ENCODE results near the gene CSH1.
"Not testable (repeated sequence)": the region's sequence is repeated elsewhere in the genome, so short reads cannot be mapped to it uniquely, and the experiment has no call there.

The CSH1 gene

DNA sequence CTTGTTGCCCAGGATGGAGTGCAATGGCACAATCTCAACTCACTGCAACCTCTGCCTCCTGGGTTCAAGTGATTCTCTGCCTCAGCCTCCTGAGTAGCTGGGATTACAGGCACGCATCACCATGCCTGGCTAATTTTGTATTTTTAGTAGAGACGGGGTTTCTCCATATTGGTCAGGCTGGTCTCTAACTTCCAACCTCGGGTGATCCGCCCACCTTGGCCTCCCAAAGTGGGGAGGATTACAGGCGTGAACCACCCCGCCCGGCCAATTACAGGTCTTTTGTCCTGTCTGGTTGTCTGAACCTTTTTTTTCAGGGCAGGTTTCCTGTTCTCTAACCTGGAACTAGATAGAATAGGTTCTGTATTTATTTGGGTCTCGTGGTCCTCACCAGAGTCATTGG lies 39.9 kb downstream of the CSH1 start:
- not testable (repeated sequence) for H2BK120ac ChIP-seq (ENCODE audit: low read depth, low read length); H3K36me3 ChIP-seq (ENCODE audit: control insufficient read depth, insufficient read depth, low read length); H3K79me1 ChIP-seq (ENCODE audit: low read length); H3K79me2 ChIP-seq (ENCODE audit: control insufficient read depth, insufficient read depth, low read length); H3K18ac ChIP-seq (ENCODE audit: low read length); H2BK15ac ChIP-seq (replicated peaks; ENCODE audit: low read depth); H3K4ac ChIP-seq (ENCODE audit: low read depth, low read length); H3K23ac ChIP-seq (ENCODE audit: low read length); DNase-seq; H3K56ac ChIP-seq (ENCODE audit: low read length); H4K5ac ChIP-seq (ENCODE audit: low read length); H3K4me1 ChIP-seq (ENCODE audit: control insufficient read depth, low read depth, low read length); H3K4me2 ChIP-seq (ENCODE audit: low read length); H3K4me3 ChIP-seq (ENCODE audit: low read length); H2AK5ac ChIP-seq (ENCODE audit: low read length); H4K8ac ChIP-seq (ENCODE audit: low read depth, low read length); H3K27ac ChIP-seq (ENCODE audit: low read depth, low read length); H2BK5ac ChIP-seq (ENCODE audit: low read length); H3K9ac ChIP-seq (ENCODE audit: low read length); H3K27me3 ChIP-seq (ENCODE audit: insufficient read depth, low read length, poor library complexity)
- no CpG with 5 or more reads among the region's 8 CpGs for WGBS (ENCODE audit: extremely low coverage, insufficient coverage, low lambda C conversion rate)

DNA sequence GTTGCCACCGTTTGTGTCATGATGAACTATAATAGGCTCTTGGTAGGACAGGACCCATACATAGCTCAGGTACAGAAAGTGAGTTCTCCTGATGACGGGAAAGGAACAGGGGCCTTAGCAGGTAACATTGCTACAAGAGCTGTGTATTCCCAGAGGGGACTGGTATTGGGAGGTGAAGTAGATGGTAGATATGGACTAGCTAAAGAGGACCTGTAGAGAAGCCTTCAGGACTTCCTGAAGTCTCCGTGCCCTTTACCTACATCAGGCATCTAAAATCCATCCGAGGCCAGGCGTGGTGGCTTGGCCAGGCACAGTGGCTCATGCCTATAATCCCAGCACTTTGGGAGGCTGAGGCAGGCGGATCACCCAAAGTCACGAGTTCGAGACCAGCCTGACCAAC lies 41.2 kb downstream of the CSH1 start:
- Histone ChIP-seq H3K36me3 (ENCODE audit: control insufficient read depth, insufficient read depth, low read length) (no peaks in the 10 kb centered on the region), H3K4ac (ENCODE audit: low read depth, low read length) (no peak overlapping the region), H3K4me2 (ENCODE audit: low read length) (no peak overlapping the region), H3K9ac (ENCODE audit: low read length) (no peak overlapping the region), H3K56ac (ENCODE audit: low read length) (no peak overlapping the region), H4K8ac (ENCODE audit: low read depth, low read length) (no peak overlapping the region), H3K27me3 (ENCODE audit: insufficient read depth, low read length, poor library complexity) (no peaks in the 10 kb centered on the region), H2AK5ac (ENCODE audit: low read length) (no peak overlapping the region), H3K27ac (ENCODE audit: low read depth, low read length) (no peak overlapping the region), H3K4me3 (ENCODE audit: low read length) (no peak overlapping the region), H2BK15ac (replicated peaks; ENCODE audit: low read depth) (no peak overlapping the region), H3K79me2 (ENCODE audit: control insufficient read depth, insufficient read depth, low read length) (no peaks in the 10 kb centered on the region), H3K18ac (ENCODE audit: low read length) (no peak overlapping the region), H3K23ac (ENCODE audit: low read length) (no peak overlapping the region), H3K4me1 (ENCODE audit: control insufficient read depth, low read depth, low read length) (no peaks in the 10 kb centered on the region), H2BK5ac (ENCODE audit: low read length) (no peak overlapping the region), H2BK120ac (ENCODE audit: low read depth, low read length) (no peak overlapping the region), H3K79me1 (ENCODE audit: low read length) (no peaks in the 10 kb centered on the region), H4K5ac (ENCODE audit: low read length) (no peak overlapping the region)
- WGBS (ENCODE audit: extremely low coverage, insufficient coverage, low lambda C conversion rate): no CpG with 5 or more reads among the region's 8 CpGs
- no peak for DNase-seq

DNA sequence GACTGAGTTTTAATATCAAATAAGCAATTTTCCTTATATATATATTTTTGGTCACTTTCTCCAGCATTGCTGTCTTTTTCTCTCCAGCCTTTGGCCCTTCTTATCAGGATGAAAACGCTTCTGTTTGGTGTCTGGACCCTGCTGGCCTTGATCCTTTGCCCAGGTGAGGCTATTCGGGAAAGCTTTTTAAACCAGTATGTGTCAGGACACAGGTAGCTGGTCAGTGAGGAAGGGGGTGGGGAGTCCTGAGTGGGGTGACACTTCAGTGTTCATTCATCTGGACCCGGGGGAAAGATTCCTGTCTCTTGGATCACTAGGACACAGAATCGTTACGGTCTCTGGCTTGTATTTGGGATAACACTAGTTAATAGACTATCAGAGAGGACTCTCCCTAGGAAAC lies 41.7 kb downstream of the CSH1 start:
- Histone ChIP-seq H3K27me3 (ENCODE audit: insufficient read depth, low read length, poor library complexity) (no peaks in the 10 kb centered on the region), H3K56ac (ENCODE audit: low read length) (no peak overlapping the region), H3K4me1 (ENCODE audit: control insufficient read depth, low read depth, low read length) (no peaks in the 10 kb centered on the region), H3K4ac (ENCODE audit: low read depth, low read length) (no peak overlapping the region), H3K27ac (ENCODE audit: low read depth, low read length) (no peak overlapping the region), H3K18ac (ENCODE audit: low read length) (no peak overlapping the region), H4K8ac (ENCODE audit: low read depth, low read length) (no peak overlapping the region), H2BK120ac (ENCODE audit: low read depth, low read length) (no peak overlapping the region), H3K79me2 (ENCODE audit: control insufficient read depth, insufficient read depth, low read length) (no peaks in the 10 kb centered on the region), H2BK15ac (replicated peaks; ENCODE audit: low read depth) (no peak overlapping the region), H2AK5ac (ENCODE audit: low read length) (no peak overlapping the region), H3K79me1 (ENCODE audit: low read length) (no peaks in the 10 kb centered on the region), H3K23ac (ENCODE audit: low read length) (no peak overlapping the region), H3K4me2 (ENCODE audit: low read length) (no peak overlapping the region), H3K9ac (ENCODE audit: low read length) (no peak overlapping the region), H3K4me3 (ENCODE audit: low read length) (no peak overlapping the region), H3K36me3 (ENCODE audit: control insufficient read depth, insufficient read depth, low read length) (no peaks in the 10 kb centered on the region), H2BK5ac (ENCODE audit: low read length) (no peak overlapping the region), H4K5ac (ENCODE audit: low read length) (no peak overlapping the region)
- WGBS (ENCODE audit: extremely low coverage, insufficient coverage, low lambda C conversion rate): no CpG with 5 or more reads among the region's 5 CpGs
- DNase-seq: no peak

DNA sequence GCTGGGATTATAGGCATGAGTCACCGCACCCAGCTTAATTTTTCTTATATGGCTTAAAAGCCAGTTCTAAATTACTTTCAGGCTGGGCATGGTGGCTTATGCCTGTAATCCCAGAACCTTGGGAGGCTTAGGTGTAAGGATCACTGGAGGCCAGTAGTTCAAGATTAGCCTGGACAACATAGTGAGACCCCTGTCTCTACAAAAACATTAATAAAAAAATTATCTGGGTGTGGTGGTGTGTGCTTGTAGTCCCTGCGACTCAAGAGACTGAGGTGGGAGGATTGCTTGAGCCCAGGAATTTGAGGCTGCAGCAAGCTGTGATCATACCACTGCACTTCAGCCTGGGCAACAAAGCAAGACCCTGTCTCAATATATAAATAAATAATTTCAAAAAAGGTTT lies 43.1 kb downstream of the CSH1 start:
- H3K56ac ChIP-seq (ENCODE audit: low read length): no peak overlapping the region
- no peaks in the 10 kb centered on the region for H3K79me1 ChIP-seq (ENCODE audit: low read length)
- no peak overlapping the region for H3K23ac ChIP-seq (ENCODE audit: low read length)
- H3K4ac ChIP-seq (ENCODE audit: low read depth, low read length): no peak overlapping the region
- H3K4me1 ChIP-seq (ENCODE audit: control insufficient read depth, low read depth, low read length): no peaks in the 10 kb centered on the region
- H3K4me3 ChIP-seq (ENCODE audit: low read length): no peak overlapping the region
- no peak for DNase-seq
- H3K27me3 ChIP-seq (ENCODE audit: insufficient read depth, low read length, poor library complexity): no peaks in the 10 kb centered on the region
- H2BK15ac ChIP-seq (replicated peaks; ENCODE audit: low read depth): no peak overlapping the region
- WGBS (ENCODE audit: extremely low coverage, insufficient coverage, low lambda C conversion rate): no CpG with 5 or more reads among the region's 2 CpGs
- no peak overlapping the region for H4K5ac ChIP-seq (ENCODE audit: low read length)
- H2BK5ac ChIP-seq (ENCODE audit: low read length): no peak overlapping the region
- H3K27ac ChIP-seq (ENCODE audit: low read depth, low read length): no peak overlapping the region
- H3K18ac ChIP-seq (ENCODE audit: low read length): no peak overlapping the region
- no peaks in the 10 kb centered on the region for H3K79me2 ChIP-seq (ENCODE audit: control insufficient read depth, insufficient read depth, low read length)
- H4K8ac ChIP-seq (ENCODE audit: low read depth, low read length): no peak overlapping the region
- H3K4me2 ChIP-seq (ENCODE audit: low read length): no peak overlapping the region
- H3K9ac ChIP-seq (ENCODE audit: low read length): no peak overlapping the region
- no peak overlapping the region for H2BK120ac ChIP-seq (ENCODE audit: low read depth, low read length)
- no peaks in the 10 kb centered on the region for H3K36me3 ChIP-seq (ENCODE audit: control insufficient read depth, insufficient read depth, low read length)
- H2AK5ac ChIP-seq (ENCODE audit: low read length): no peak overlapping the region

DNA sequence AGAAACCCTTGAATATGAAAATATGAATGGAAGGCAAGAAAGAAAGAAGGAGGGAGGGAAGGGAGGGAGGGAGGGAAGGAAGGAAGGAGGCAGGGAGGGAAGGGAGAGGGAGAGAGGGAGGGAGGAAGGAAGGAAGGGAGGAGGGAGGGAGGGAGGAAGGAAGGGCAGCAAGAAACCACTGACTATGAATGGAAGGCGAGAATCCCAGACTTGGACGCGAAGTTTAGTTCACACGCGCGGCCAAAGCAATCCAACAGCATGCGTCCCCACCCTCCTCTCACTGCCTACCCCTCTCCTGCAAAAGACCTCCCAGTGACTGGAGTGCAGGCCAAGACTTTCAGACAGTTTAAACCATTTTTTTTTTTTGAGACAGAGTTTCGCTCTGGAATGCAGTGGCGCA lies 46.0 kb downstream of the CSH1 start:
- no peak overlapping the region for H3K56ac ChIP-seq (ENCODE audit: low read length)
- H3K9ac ChIP-seq (ENCODE audit: low read length): no peak overlapping the region
- H2BK15ac ChIP-seq (replicated peaks; ENCODE audit: low read depth): no peak overlapping the region
- H3K4ac ChIP-seq (ENCODE audit: low read depth, low read length): no peak overlapping the region
- H3K79me2 ChIP-seq (ENCODE audit: control insufficient read depth, insufficient read depth, low read length): no peaks in the 10 kb centered on the region
- no peak overlapping the region for H3K23ac ChIP-seq (ENCODE audit: low read length)
- H2AK5ac ChIP-seq (ENCODE audit: low read length): no peak overlapping the region
- H3K36me3 ChIP-seq (ENCODE audit: control insufficient read depth, insufficient read depth, low read length): no peaks in the 10 kb centered on the region
- no peak overlapping the region for H2BK5ac ChIP-seq (ENCODE audit: low read length)
- H3K27ac ChIP-seq (ENCODE audit: low read depth, low read length): no peak overlapping the region
- WGBS (ENCODE audit: extremely low coverage, insufficient coverage, low lambda C conversion rate): no CpG with 5 or more reads among the region's 9 CpGs
- H3K79me1 ChIP-seq (ENCODE audit: low read length): no peaks in the 10 kb centered on the region
- no peaks in the 10 kb centered on the region for H3K4me1 ChIP-seq (ENCODE audit: control insufficient read depth, low read depth, low read length)
- no peak overlapping the region for H3K4me2 ChIP-seq (ENCODE audit: low read length)
- no peak overlapping the region for H4K8ac ChIP-seq (ENCODE audit: low read depth, low read length)
- no peak for DNase-seq
- no peak overlapping the region for H3K4me3 ChIP-seq (ENCODE audit: low read length)
- no peaks in the 10 kb centered on the region for H3K27me3 ChIP-seq (ENCODE audit: insufficient read depth, low read length, poor library complexity)
- no peak overlapping the region for H4K5ac ChIP-seq (ENCODE audit: low read length)
- H3K18ac ChIP-seq (ENCODE audit: low read length): no peak overlapping the region
- no peak overlapping the region for H2BK120ac ChIP-seq (ENCODE audit: low read depth, low read length)

DNA sequence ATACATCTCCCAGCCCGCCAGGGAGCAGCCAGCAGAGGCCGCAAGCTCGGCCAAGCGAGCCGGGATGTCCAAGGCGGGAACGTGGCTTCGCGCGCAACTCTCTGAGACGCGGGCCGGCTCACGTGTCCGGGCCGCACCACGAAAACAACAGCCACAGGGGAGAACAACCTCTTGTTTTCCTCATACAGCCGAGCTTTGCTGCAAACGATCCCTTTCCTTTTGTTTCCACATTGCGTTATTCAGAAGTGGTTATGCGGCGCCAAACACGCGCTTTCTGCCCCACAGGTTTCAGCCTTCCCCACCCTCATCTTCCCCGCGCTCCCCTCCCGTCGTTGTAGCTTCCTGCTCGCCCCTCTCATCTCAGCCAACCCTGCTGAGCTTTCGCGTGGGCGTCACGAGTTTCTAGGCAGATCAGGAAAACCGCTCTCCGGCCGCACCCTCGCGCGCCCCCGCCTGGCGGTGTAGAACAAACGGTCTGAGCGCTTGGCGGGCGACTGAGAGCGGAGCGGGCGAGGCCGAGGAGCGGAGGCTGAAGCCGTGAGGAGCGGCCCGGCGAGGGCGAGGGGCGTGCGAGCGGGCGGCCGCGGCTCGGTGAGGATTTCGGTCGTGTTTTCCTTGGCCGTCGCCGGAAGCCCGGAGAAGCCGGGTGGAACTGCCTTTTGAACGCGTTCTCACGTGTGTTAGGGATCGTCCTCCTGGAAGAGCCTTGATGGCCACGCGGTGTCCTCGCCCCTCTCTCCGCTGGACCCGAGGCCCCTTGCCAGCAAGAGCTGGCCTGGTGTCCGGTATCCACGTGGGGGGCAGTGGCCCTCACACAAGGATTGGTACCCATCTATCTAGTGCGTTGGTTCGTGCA lies 47.3 kb downstream of the CSH1 start:
- Histone ChIP-seq H3K27me3 (ENCODE audit: insufficient read depth, low read length, poor library complexity) (no peaks in the 10 kb centered on the region), H3K56ac (ENCODE audit: low read length) (peak overlapping the region; percentile 73), H3K4me3 (ENCODE audit: low read length) (no peak overlapping the region), H3K18ac (ENCODE audit: low read length) (no peak overlapping the region), H3K4ac (ENCODE audit: low read depth, low read length) (no peak overlapping the region), H2AK5ac (ENCODE audit: low read length) (no peak overlapping the region), H3K9ac (ENCODE audit: low read length) (peak overlapping the region; percentile 25), H3K36me3 (ENCODE audit: control insufficient read depth, insufficient read depth, low read length) (no peaks in the 10 kb centered on the region), H3K23ac (ENCODE audit: low read length) (no peak overlapping the region), H3K4me1 (ENCODE audit: control insufficient read depth, low read depth, low read length) (no peaks in the 10 kb centered on the region), H3K4me2 (ENCODE audit: low read length) (no peak overlapping the region), H3K79me2 (ENCODE audit: control insufficient read depth, insufficient read depth, low read length) (no peaks in the 10 kb centered on the region), H3K27ac (ENCODE audit: low read depth, low read length) (no peak overlapping the region), H4K5ac (ENCODE audit: low read length) (no peak overlapping the region), H4K8ac (ENCODE audit: low read depth, low read length) (no peak overlapping the region), H2BK5ac (ENCODE audit: low read length) (no peak overlapping the region), H2BK120ac (ENCODE audit: low read depth, low read length) (no peak overlapping the region), H3K79me1 (ENCODE audit: low read length) (no peaks in the 10 kb centered on the region), H2BK15ac (replicated peaks; ENCODE audit: low read depth) (no peak overlapping the region)
- DNase-seq: peak; percentile 97
- no CpG with 5 or more reads among the region's 82 CpGs for WGBS (ENCODE audit: extremely low coverage, insufficient coverage, low lambda C conversion rate)
